Iris pigment epithelial cell (primary cell): ENCODE data around the gene DACH2.

Experiments used
- DNase-seq: peaks from one replicate; pipeline ENCODE4 v3.0.0-alpha.2; 2011; ENCODE audit warnings: low read depth

Gene DACH2

GRCh38 chrX:86322913-86323312 is 174.7 kb downstream of the DACH2 start:
- DNase-seq: no peak

GRCh38 chrX:86329174-86329573 is 180.9 kb downstream of the DACH2 start:
- no peak for DNase-seq

GRCh38 chrX:86348669-86349068 is 200.4 kb downstream of the DACH2 start:
- DNase-seq: no peak

GRCh38 chrX:86349115-86349514 is 200.9 kb downstream of the DACH2 start:
- no peak for DNase-seq

GRCh38 chrX:86369847-86370630 is 221.8 kb downstream of the DACH2 start:
- no peak for DNase-seq

GRCh38 chrX:86370927-86371326 is 222.7 kb downstream of the DACH2 start:
- DNase-seq: no peak

GRCh38 chrX:86379209-86379608 is 231.0 kb downstream of the DACH2 start:
- DNase-seq: no peak

- no peak for DNase-seq
These were observed 235.7 kb downstream of the DACH2 start for GRCh38 chrX:86383681-86384540.

GRCh38 chrX:86407371-86407770 is 259.1 kb downstream of the DACH2 start:
- DNase-seq: no peak

- DNase-seq: no peak
These were observed 273.5 kb downstream of the DACH2 start for GRCh38 chrX:86421771-86422170.

GRCh38 chrX:86436116-86436515 is 287.9 kb downstream of the DACH2 start:
- DNase-seq: no peak

- DNase-seq: no peak
These were observed 307.2 kb downstream of the DACH2 start for GRCh38 chrX:86455495-86455894.

- no peak for DNase-seq
These were observed 312.5 kb downstream of the DACH2 start for GRCh38 chrX:86460760-86461159.

GRCh38 chrX:86504297-86504696 is 356.0 kb downstream of the DACH2 start:
- DNase-seq: no peak

- DNase-seq: no peak
These were observed 359.1 kb downstream of the DACH2 start for GRCh38 chrX:86507331-86507730.

GRCh38 chrX:86579777-86580176 is 431.5 kb downstream of the DACH2 start:
- no peak for DNase-seq

GRCh38 chrX:86604607-86605006 is 456.4 kb downstream of the DACH2 start:
- no peak for DNase-seq

GRCh38 chrX:86696951-86697350 is 548.7 kb downstream of the DACH2 start:
- DNase-seq: no peak

GRCh38 chrX:86711531-86712180 is 563.4 kb downstream of the DACH2 start:
- DNase-seq: no peak

GRCh38 chrX:86714441-86714840 is 566.2 kb downstream of the DACH2 start:
- no peak for DNase-seq

GRCh38 chrX:86724277-86724676 is 576.0 kb downstream of the DACH2 start:
- no peak for DNase-seq

GRCh38 chrX:86747091-86747490 is 598.8 kb downstream of the DACH2 start:
- no peak for DNase-seq

GRCh38 chrX:86805241-86805640 is 657.0 kb downstream of the DACH2 start:
- no peak for DNase-seq
